ENCODE measurements around the gene CDKN1A.

- TF ChIP-seq CTCF (IDR thresholded peaks at IDR 0.05; ENCODE audit: low read depth, low read length) (no peak), POLR2A (IDR thresholded peaks at IDR 0.05; ENCODE audit: extremely low read depth, insufficient read length) (no peak)
Observed at GRCh38 chr6:36725581-36725980, 47.1 kb downstream of the CDKN1A start.
